CD4-positive, alpha-beta T cell treated with Interleukin-6 for 4 hours (primary cell): ENCODE data around the gene ZNF77.
"Not testable (repeated sequence)": the region's sequence is repeated elsewhere in the genome, so short reads cannot be mapped to it uniquely, and the experiment has no call there.

Experiments
- DNase-seq: peaks from one replicate; pipeline ENCODE4 v3.0.0-alpha.2; 2020; ENCODE audit warnings: mixed read lengths

Gene ZNF77

GRCh38 chr19:2969104-2969504 lies 24.3 kb upstream of the ZNF77 start:
- DNase-seq: no peak

DNA sequence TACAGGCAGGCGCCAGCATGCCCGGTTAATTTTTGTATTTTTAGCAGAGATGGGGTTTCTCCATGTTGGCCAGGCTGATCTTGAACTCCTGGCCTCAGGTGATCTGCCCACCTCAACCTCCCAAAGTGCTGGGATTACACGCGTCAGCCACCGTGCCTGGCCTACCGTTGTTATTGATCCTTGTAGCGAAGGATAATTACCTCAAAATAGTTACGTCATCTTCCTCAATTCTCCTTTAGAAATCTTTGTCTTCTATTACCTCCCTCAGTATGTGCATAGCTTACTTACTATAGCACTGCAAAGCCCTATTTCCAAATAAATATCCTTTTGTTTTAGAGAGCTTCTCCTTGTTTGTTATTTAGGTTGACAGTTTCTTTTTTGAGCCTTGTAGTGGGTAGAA lies 23.2 kb upstream of the ZNF77 start:
- no peak for DNase-seq

- DNase-seq: no peak
These were observed 20.1 kb upstream of the ZNF77 start for GRCh38 chr19:2964874-2965273.

DNA sequence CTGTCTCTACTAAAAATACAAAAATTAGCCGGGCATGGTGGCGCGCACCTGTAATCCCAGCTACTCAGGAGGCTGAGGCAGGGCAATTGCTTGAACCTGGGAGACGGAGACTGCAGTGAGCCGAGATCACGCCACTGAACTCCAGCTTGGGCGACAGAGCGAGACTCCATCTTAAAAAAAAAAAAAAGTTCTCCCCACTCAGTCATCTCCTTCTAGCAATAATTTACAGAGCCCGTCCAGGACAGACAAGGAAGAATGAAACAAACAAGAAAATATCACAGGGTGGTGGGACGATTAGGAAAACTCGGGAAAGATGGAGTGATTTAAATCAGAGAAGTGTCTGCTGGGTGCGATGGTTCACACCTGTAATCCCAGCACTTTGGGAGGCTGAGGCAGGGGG lies 18.9 kb upstream of the ZNF77 start:
- DNase-seq: not testable (repeated sequence)

- no peak for DNase-seq
These were observed 18.4 kb upstream of the ZNF77 start for GRCh38 chr19:2963122-2963521.

GRCh38 chr19:2962018-2962670 lies 17.4 kb upstream of the ZNF77 start:
- DNase-seq: peak; percentile 51

DNA sequence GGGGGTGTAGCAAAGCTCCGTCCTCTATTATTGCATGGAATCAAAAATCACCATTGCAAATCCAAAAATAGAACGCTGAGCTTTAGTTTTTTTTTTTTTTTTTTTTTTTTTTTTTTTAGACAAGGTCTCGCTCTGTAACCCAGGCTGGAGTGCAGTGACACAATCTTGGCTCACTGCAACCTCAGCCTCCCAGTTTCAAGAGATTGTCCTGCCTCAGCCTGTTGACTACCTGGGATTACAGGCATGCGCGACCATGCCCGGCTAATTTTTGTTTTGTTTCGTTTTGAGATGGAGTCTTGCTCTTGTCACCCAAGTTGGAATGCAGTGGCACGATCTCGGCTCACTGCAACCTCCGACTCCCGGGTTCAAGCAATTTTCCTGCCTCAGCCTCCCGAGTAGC lies 15.3 kb upstream of the ZNF77 start:
- no peak for DNase-seq

DNA sequence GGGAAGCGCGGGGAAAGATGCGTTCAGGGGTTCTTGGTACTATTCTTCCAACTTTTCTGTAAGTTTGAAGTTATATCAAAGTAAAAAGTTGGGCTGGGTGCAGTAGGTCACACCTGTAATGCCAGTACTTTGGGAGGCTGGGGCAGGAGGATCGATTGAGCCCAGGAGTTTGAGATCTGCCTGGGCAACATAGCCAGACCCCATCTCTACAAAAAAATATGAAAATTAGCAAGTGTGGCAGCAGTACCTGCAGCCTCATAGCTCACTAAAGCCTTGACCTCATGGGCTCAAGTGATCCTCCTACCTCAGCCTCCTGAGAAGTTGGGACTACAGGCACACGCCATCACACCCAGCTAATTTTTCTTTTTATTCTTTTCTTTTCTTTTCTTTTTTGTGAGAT lies 12.4 kb upstream of the ZNF77 start:
- DNase-seq: no peak

- no peak for DNase-seq
These were observed 8.2 kb upstream of the ZNF77 start for GRCh38 chr19:2952953-2953481.

DNA sequence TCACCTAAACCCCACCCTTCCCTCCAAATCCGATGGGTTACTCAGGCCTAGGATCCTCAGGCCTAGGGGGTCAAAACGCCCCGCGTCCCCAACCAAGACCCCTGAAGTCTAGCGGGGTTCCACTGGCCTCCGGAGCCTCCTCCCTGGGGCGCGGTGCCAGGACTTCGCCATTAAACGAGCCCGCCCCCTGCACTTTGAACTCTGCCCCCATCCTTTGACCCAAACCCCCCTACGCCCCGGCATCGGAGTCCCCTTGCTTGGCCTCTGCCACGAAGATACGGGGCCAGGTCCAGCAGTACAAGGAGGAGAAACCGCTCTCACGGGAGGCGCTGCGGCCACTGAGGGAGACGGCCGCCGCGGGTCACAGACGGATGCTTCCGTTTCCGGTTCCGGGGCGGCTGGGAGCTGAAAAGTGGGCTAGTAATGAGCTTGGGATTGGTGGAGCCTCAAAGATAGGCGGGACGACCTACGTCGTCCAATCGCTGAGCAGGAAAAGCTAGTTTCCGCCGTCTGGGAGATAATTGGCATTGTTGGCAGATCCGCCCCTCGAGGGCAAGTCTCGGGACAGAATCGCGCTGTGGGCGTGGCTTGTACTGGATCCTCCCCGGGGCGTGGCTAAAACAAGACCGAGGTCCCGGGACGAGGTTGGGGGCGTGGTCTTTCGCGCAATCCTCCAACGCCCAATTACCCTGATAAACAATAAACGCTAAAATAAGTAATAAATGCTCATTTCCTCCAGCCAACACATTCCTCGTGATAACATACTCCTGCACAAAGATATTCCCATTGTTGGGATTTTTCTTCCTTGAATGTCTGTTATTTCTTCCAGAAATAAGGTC lies 5.7 kb upstream of the ZNF77 start:
- DNase-seq: peak; percentile 100

DNA sequence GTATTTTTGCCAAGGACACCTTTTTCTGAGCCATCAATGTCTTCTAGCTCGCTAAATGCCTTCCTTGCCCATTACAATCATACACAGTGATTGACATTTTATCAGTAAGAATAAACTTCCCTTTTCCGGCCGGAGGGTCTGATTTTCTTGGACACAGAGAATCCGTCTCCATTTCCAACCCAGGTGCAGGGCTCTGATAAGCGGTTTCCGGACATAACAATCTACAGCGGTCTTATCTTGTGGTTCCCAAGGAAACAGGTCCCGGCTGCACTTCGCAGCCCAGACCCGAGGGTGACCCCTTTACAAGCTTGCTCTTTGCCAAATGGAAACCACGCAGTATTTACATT lies 5.1 kb upstream of the ZNF77 start:
- DNase-seq: no peak

GRCh38 chr19:2945575-2946184 lies 909 bp upstream of the ZNF77 start:
- no peak for DNase-seq

DNA sequence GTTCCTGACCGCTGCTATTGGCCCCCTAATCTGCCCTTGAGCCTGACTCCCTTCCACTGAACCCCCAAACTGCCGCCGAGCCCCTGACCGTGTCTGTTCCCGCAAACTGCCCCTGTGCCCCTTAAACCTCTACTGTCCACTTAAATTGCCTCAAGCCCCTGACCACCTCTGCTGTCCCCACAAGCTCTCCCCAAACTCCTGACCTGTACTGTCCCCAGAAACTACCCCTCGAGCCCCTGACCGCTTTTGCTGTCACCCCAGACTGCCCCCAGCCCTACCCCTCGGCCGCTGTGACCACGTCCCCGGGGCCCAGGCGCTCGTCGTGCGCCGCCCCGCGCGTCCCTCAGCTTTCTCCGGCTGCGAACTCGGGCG lies 382 bp downstream of the ZNF77 start:
- no peak for DNase-seq

DNA sequence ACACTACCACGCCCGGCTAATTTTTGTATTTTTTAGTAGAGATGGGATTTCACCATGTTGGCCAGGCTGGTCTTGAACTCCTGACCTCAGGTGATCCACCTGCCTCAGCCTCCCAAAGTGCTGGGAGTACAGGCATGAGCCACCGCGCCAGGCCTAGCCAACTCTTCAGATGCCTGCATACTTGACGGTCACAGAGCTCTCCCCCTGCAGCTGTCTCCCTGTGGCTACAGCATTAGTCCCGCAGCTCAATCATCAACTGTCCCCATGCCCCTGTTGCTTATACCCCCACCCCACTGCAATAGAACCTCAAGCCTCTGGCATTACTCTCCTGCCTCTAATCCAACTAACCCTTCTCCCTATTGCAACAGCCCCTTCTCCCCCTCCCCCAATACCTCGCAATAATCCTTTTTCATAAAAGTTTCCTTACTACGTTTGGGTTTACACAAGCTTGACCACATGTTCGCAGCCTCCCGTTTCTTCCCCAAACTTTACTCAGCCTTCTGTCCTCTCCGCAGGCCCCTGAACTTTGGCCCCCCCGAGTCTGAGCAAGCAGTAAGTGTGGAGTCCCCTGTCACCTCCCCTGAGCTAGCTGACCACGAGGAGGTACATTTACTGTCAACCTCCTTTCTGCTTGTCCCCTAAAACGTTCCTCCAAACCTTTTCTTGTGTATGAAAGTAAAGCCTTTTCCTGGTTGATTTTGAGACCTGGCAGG lies 1.7 kb downstream of the ZNF77 start:
- no peak for DNase-seq

- DNase-seq: not testable (repeated sequence)
These were observed 8.9 kb downstream of the ZNF77 start for GRCh38 chr19:2935863-2936262.

GRCh38 chr19:2933490-2933910 lies 11.3 kb downstream of the ZNF77 start:
- DNase-seq: no peak

- no peak for DNase-seq
These were observed 17.7 kb downstream of the ZNF77 start for GRCh38 chr19:2927032-2927430.

- DNase-seq: no peak
These were observed 18.3 kb downstream of the ZNF77 start for GRCh38 chr19:2926341-2927031.

DNA sequence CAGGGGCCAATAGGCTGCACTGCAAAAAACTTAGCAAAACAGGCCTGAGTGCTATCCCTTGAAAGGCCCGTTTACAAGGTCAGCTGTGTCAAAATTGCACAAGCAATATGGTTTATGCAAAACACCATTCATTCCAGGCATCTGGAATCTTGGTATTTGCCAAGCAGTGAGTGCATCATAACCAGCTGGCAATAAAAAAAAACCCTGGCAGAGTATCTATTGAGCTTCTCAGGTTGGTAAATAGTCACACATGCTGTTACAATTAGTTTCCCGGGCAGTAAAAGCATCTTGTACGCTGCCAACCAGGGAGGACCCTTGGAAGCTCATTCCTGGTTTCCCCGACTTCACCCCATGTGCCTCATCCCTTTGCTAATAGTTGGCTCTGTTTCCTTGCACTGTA lies 21.3 kb downstream of the ZNF77 start:
- no peak for DNase-seq

GRCh38 chr19:2922987-2923386 lies 21.8 kb downstream of the ZNF77 start:
- DNase-seq: no peak

DNA sequence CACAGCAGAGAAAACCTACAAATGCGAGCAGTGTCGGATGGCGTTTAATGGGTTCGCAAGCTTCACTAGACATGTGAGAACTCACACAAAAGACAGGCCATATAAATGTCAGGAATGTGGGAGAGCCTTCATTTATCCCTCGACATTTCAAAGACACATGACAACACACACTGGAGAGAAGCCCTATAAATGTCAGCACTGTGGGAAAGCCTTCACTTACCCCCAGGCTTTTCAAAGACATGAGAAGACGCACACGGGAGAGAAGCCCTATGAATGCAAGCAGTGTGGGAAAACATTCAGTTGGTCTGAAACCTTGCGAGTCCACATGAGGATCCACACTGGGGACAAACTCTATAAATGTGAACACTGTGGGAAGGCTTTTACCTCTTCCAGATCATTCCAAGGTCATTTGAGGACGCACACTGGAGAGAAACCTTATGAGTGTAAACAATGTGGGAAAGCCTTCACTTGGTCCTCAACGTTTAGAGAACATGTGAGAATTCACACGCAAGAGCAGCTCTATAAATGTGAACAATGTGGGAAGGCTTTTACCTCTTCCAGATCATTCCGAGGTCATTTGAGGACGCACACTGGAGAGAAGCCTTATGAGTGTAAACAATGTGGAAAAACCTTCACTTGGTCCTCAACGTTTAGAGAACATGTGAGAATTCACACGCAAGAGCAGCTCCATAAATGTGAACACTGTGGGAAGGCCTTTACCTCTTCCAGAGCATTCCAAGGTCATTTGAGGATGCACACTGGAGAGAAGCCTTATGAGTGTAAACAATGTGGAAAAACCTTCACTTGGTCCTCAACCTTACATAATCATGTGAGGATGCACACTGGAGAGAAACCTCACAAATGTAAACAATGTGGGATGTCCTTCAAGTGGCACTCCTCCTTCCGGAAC lies 27.2 kb downstream of the ZNF77 start:
- no peak for DNase-seq

- DNase-seq: no peak
These were observed 32.5 kb downstream of the ZNF77 start for GRCh38 chr19:2912306-2912705.
